DOHH2 (cell line): ENCODE data around the gene ARHGAP6.

Experiments used
- H3F3A ChIP-seq: fragments of 200-600 bp; sonication (generic), shearing (Covaris generic); 2 replicates; pipeline ENCODE4 v1.6.0; 2016; ENCODE audit warnings: antibody characterized with exemption, mild to moderate bottlenecking; ENCODE audit not compliant: control insufficient read depth, insufficient read depth
- H3K27ac ChIP-seq: fragments of 200-600 bp; sonication (generic); 2 replicates; pipeline ENCODE4 v1.5.1; 2014; ENCODE audit warnings: low read depth, mild to moderate bottlenecking, low read length, moderate library complexity
- H3K27me3 ChIP-seq: fragments of 200-600 bp; sonication (generic); 2 replicates; pipeline ENCODE4 v1.6.1; 2014; ENCODE audit warnings: mild to moderate bottlenecking, low read length, mixed read lengths; ENCODE audit not compliant: control insufficient read depth
- H3K36me3 ChIP-seq: fragments of 200-600 bp; sonication (generic); 2 replicates; pipeline ENCODE4 v1.6.1; 2014; ENCODE audit warnings: mild to moderate bottlenecking, low read length, moderate library complexity, mixed read lengths; ENCODE audit not compliant: control insufficient read depth
- H3K4me1 ChIP-seq: fragments of 200-600 bp; sonication (generic); 2 replicates; pipeline ENCODE4 v1.6.1; 2014; ENCODE audit warnings: mild to moderate bottlenecking, low read length, mixed read lengths; ENCODE audit not compliant: control insufficient read depth
- H3K4me2 ChIP-seq: fragments of 200-600 bp; sonication (generic); 2 replicates; pipeline ENCODE4 v1.6.0; 2014; ENCODE audit warnings: mild to moderate bottlenecking, low read length, moderate library complexity
- H3K4me3 ChIP-seq: fragments of 200-600 bp; sonication (generic); 2 replicates; pipeline ENCODE4 v1.5.1; 2014; ENCODE audit warnings: mild to moderate bottlenecking, low read length, mixed read lengths
- H3K79me2 ChIP-seq: fragments of 200-600 bp; sonication (generic); 2 replicates; pipeline ENCODE4 v1.6.1; 2014; ENCODE audit warnings: mild to moderate bottlenecking, low read length, mixed read lengths; ENCODE audit not compliant: control insufficient read depth
- H3K9me2 ChIP-seq: fragments of 200-600 bp; sonication (generic); replicated peaks from 2 replicates; pipeline ENCODE4 v1.6.1; 2014; ENCODE audit warnings: mild to moderate bottlenecking, low read length, mixed read lengths; ENCODE audit not compliant: control insufficient read depth
- H3K9me3 ChIP-seq: fragments of 200-600 bp; sonication (generic); 2 replicates; pipeline ENCODE4 v1.6.1; 2014; ENCODE audit warnings: antibody characterized with exemption, low read length, mixed read lengths; ENCODE audit not compliant: control insufficient read depth, insufficient read depth
- H4K20me1 ChIP-seq: fragments of 200-600 bp; sonication (generic); 2 replicates; pipeline ENCODE4 v1.6.0; 2014; ENCODE audit warnings: low read depth, mild to moderate bottlenecking, antibody characterized with exemption, low read length, moderate library complexity; ENCODE audit not compliant: control insufficient read depth, insufficient read depth
- CTCF ChIP-seq: fragments of 200-600 bp; sonication (generic); IDR thresholded peaks from one replicate; pipeline ENCODE4 v1.5.1; 2014; ENCODE audit warnings: antibody characterized with exemption, mild to moderate bottlenecking, low read depth, low read length; ENCODE audit not compliant: poor library complexity, severe bottlenecking
- EZH2phosphoT487 ChIP-seq: fragments of 200-600 bp; sonication (generic); IDR thresholded peaks from 2 replicates; pipeline ENCODE4 v1.6.1; 2017; ENCODE audit warnings: borderline replicate concordance, mild to moderate bottlenecking, antibody characterized with exemption, low read length, moderate library complexity, mixed read lengths

The ARHGAP6 gene

GRCh38 chrX:11257711-11258110 lies 408.0 kb downstream of the ARHGAP6 start:
- Histone ChIP-seq H3K27me3 (no peaks in the 10 kb centered on the region), H3K4me2 (no peak overlapping the region), H3F3A (no peaks in the 10 kb centered on the region), H3K36me3 (no peaks in the 10 kb centered on the region), H3K79me2 (no peaks in the 10 kb centered on the region), H3K27ac (no peak overlapping the region), H3K9me2 (no peaks in the 10 kb centered on the region), H3K4me3 (no peak overlapping the region), H3K9me3 (no peaks in the 10 kb centered on the region), H3K4me1 (peaks cover 15% of the 10 kb centered on the region), H4K20me1 (no peaks in the 10 kb centered on the region)
- TF ChIP-seq EZH2phosphoT487 (no peak), CTCF (no peak)

- Histone ChIP-seq H3K4me2 (no peak overlapping the region), H3K9me2 (no peaks in the 10 kb centered on the region), H3F3A (no peaks in the 10 kb centered on the region), H3K4me1 (peaks cover 15% of the 10 kb centered on the region), H3K79me2 (no peaks in the 10 kb centered on the region), H3K27ac (no peak overlapping the region), H3K27me3 (no peaks in the 10 kb centered on the region), H3K9me3 (no peaks in the 10 kb centered on the region), H3K36me3 (no peaks in the 10 kb centered on the region), H3K4me3 (no peak overlapping the region), H4K20me1 (no peaks in the 10 kb centered on the region)
- TF ChIP-seq EZH2phosphoT487 = no peak
- no peak for TF ChIP-seq CTCF
Observed at GRCh38 chrX:11257290-11257689, 408.4 kb downstream of the ARHGAP6 start.

- Histone ChIP-seq H3K79me2 (no peaks in the 10 kb centered on the region), H4K20me1 (no peaks in the 10 kb centered on the region), H3K4me3 (no peak overlapping the region), H3K4me2 (no peak overlapping the region), H3K9me2 (no peaks in the 10 kb centered on the region), H3K27ac (no peak overlapping the region), H3K4me1 (peaks cover 15% of the 10 kb centered on the region), H3K9me3 (no peaks in the 10 kb centered on the region), H3K27me3 (no peaks in the 10 kb centered on the region), H3K36me3 (no peaks in the 10 kb centered on the region), H3F3A (no peaks in the 10 kb centered on the region)
- TF ChIP-seq CTCF (no peak), EZH2phosphoT487 (no peak)
Observed at GRCh38 chrX:11254417-11255109, 411.2 kb downstream of the ARHGAP6 start.
